Activated naive CD8-positive, alpha-beta T cell treated with anti-CD3 and anti-CD28 coated beads, Interleukin-2, amount 50 U/mL, for 16 hours (primary cell): ENCODE data around the gene PCYT1A.
"Not testable (repeated sequence)": the region's sequence is repeated elsewhere in the genome, so short reads cannot be mapped to it uniquely, and the experiment has no call there.

Experiments
- DNase-seq: peaks from one replicate; pipeline ENCODE4 v3.0.0-alpha.2; 2020; ENCODE audit warnings: low read depth, low spot score

PCYT1A gene

DNA sequence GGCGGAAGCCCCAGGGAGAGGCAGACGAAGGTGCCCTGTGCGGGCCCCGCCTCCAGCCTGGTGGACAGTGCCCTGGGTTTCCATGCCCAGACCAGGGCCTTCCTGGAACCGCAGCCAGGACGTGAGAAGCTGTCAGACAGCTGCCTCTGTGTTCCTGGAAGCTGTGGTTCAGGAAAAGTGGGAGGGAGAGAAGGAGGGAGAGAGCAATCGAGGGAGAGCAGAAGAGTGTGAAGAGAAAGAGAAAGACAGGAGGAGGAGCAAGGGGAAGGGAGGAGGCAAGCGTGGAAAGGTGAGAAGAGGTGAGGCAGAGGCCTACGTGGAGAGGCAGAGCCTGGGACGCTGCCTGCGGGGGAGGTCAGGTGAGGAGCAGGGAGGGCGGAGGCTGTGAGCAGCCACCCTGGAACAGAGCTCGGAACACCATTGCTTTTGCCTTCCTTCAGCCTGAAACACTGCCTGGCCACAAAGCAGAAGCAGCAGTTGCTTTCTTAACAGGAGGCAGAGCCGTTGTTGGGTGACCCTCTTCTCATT, 94.9 kb downstream of the PCYT1A start:
- no peak for DNase-seq

GRCh38 chr3:196192036-196192523, 95.4 kb downstream of the PCYT1A start:
- no peak for DNase-seq

DNA sequence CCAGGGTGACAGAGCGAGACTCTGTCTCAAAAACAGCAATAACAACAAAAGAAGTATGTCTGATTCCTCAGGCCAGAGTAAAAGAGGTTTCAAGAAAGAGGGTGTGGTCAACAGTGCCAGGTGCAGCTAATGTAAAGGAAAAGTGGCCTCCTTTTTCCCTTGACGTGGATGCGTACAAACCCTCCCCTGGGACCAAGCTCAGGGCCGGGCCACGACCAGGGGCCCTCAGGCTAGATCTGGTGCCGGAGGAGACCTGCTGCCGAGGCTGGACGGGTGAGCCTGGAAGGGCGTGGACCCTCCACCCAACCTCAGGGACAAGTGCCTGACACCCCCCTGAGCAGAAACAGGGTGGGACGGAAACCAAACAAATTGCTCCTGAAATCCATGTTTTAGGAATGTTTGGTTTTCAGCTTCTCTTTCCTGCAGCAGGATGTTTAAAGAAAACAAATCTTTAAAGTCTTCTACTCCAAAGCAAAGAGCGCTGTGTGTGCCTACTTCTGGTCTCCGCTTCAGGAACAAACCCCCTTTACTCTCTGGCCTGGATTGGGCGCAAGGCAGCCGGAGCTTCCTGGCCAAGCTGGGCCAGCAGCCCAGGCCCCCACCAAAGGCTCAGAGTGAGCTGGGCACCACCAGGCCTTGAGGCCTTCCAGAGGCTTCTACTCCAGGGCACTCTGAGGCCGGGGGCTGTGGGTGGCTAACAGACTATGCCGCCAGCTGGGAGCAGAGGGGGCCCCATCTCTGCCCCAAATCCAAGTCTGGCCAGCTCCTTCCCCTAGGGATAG, 97.8 kb downstream of the PCYT1A start:
- DNase-seq: no peak

- no peak for DNase-seq
These were observed 100.6 kb downstream of the PCYT1A start for GRCh38 chr3:196186651-196187573.

GRCh38 chr3:196184881-196185280, 102.6 kb downstream of the PCYT1A start:
- no peak for DNase-seq

GRCh38 chr3:196184169-196184432, 103.4 kb downstream of the PCYT1A start:
- not testable (repeated sequence) for DNase-seq

DNA sequence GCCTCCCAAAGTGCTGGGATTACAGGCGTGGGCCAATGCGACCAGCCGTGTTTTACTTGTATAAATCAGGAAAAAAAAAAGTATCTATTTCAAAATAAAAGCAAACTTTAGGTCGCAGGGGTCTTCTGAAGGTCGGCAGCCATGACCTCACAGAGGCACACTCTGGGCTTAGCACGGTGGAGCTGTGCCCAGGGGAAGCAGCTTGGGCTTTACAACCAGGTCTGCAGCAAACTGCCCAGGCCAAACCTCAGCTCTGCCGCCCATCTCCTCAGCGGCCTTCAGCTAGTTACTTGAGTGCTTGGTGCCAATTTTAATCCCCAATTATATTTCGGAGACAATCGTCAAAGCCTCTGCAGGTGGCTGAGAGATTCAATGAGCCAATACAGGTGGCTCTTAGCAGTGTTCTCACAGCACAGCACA, 106.4 kb downstream of the PCYT1A start:
- DNase-seq: no peak

- DNase-seq: no peak
These were observed 107.2 kb downstream of the PCYT1A start for GRCh38 chr3:196180346-196180745.
